ENCODE results near the gene HOMER2.

Gene HOMER2

DNA sequence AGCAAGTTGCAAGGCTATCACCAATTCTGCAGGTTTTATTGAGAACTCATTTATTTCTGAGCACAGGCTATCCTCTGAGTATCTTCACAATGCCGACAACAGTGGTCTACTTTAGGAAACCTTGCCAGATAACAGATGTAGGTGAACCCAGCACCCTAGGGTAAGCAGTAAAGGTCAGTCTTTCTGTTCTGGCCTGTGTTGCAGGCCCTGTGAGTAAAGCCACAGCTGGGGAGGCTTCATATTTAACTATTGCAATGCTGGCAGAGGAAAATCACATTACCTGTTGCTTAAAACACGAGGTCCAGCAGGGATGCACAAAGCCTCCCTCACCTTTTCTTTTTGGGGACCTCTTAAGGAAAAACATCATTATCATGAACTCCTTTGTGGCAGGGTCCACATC is 87.6 kb downstream of the HOMER2 start:
- H3K9me2 ChIP-seq (replicated peaks; ENCODE audit: low read depth, low read length), result no peaks in the 10 kb centered on the region
- H3F3A ChIP-seq (ENCODE audit: low read depth), result no peaks in the 10 kb centered on the region
- H3K9me3 ChIP-seq (ENCODE audit: insufficient read depth, low read depth, low read length), result no peaks in the 10 kb centered on the region

DNA sequence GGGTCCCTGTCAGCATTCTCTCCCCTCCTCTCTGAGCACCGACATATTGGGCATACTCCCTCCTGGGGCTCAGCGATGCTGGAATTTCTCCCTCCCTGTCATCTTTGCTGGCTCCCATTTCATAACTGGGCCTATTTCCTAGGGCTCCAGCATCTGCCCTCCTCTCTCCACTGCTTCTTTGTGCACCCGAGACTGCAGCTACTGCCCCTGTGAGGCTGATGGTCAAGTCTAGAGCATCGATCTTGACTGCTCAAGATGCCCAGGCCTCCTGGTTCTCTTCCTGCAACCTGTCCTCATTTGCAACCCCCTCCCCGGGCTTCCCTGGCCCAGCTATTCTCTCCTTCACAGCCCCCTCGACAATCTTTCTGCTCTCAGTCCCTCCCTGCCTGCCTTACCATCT is 89.6 kb downstream of the HOMER2 start:
- H4K20me1 ChIP-seq (ENCODE audit: insufficient read depth, low read length, poor library complexity, severe bottlenecking), result no peaks in the 10 kb centered on the region
- H3F3A ChIP-seq (ENCODE audit: low read depth), result no peaks in the 10 kb centered on the region
- H3K4me3 ChIP-seq (ENCODE audit: low read length, poor library complexity, severe bottlenecking), result no peak overlapping the region
- H2AFZ ChIP-seq (ENCODE audit: low read length), result no peak overlapping the region
- H3K9me3 ChIP-seq (ENCODE audit: insufficient read depth, low read depth, low read length), result no peaks in the 10 kb centered on the region
- no peak overlapping the region for H3K9ac ChIP-seq (ENCODE audit: low read depth, low read length, poor library complexity, severe bottlenecking)
- H3K4me1 ChIP-seq (ENCODE audit: insufficient read depth, low read length, poor library complexity, severe bottlenecking), result no peaks in the 10 kb centered on the region
- TF ChIP-seq, protein P1, sequence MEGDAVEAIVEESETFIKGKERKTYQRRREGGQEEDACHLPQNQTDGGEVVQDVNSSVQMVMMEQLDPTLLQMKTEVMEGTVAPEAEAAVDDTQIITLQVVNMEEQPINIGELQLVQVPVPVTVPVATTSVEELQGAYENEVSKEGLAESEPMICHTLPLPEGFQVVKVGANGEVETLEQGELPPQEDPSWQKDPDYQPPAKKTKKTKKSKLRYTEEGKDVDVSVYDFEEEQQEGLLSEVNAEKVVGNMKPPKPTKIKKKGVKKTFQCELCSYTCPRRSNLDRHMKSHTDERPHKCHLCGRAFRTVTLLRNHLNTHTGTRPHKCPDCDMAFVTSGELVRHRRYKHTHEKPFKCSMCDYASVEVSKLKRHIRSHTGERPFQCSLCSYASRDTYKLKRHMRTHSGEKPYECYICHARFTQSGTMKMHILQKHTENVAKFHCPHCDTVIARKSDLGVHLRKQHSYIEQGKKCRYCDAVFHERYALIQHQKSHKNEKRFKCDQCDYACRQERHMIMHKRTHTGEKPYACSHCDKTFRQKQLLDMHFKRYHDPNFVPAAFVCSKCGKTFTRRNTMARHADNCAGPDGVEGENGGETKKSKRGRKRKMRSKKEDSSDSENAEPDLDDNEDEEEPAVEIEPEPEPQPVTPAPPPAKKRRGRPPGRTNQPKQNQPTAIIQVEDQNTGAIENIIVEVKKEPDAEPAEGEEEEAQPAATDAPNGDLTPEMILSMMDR (conservative IDR thresholded peaks at IDR 0.05; ENCODE audit: low read length), result no peak
- TF ChIP-seq EZH2phosphoT487 (IDR thresholded peaks at IDR 0.05; ENCODE audit: borderline replicate concordance), result no peak
- H3K36me3 ChIP-seq (ENCODE audit: insufficient read depth, low read length), result no peaks in the 10 kb centered on the region
- H3K9me2 ChIP-seq (replicated peaks; ENCODE audit: low read depth, low read length), result no peaks in the 10 kb centered on the region
- no peak overlapping the region for H3K4me2 ChIP-seq (ENCODE audit: low read depth, low read length, poor library complexity, severe bottlenecking)
- no peaks in the 10 kb centered on the region for H3K27me3 ChIP-seq (ENCODE audit: insufficient read depth, low read length, poor library complexity, severe bottlenecking)
- no peaks in the 10 kb centered on the region for H3K79me2 ChIP-seq (ENCODE audit: insufficient read depth, low read length)

More for the DNA sequence above, 87.6 kb downstream of the HOMER2 start:
- H2AFZ ChIP-seq (ENCODE audit: low read length), result no peak overlapping the region
- H3K36me3 ChIP-seq (ENCODE audit: insufficient read depth, low read length), result no peaks in the 10 kb centered on the region
- H3K9ac ChIP-seq (ENCODE audit: low read depth, low read length, poor library complexity, severe bottlenecking), result no peak overlapping the region
- no peak overlapping the region for H3K4me3 ChIP-seq (ENCODE audit: low read length, poor library complexity, severe bottlenecking)
- H3K4me1 ChIP-seq (ENCODE audit: insufficient read depth, low read length, poor library complexity, severe bottlenecking), result no peaks in the 10 kb centered on the region
- TF ChIP-seq EZH2phosphoT487 (IDR thresholded peaks at IDR 0.05; ENCODE audit: borderline replicate concordance), result no peak
- TF ChIP-seq, protein P1 (conservative IDR thresholded peaks at IDR 0.05; ENCODE audit: low read length), result no peak
- no peaks in the 10 kb centered on the region for H3K79me2 ChIP-seq (ENCODE audit: insufficient read depth, low read length)
- no peak overlapping the region for H3K4me2 ChIP-seq (ENCODE audit: low read depth, low read length, poor library complexity, severe bottlenecking)
- H3K27me3 ChIP-seq (ENCODE audit: insufficient read depth, low read length, poor library complexity, severe bottlenecking), result no peaks in the 10 kb centered on the region
- H4K20me1 ChIP-seq (ENCODE audit: insufficient read depth, low read length, poor library complexity, severe bottlenecking), result no peaks in the 10 kb centered on the region

DNA sequence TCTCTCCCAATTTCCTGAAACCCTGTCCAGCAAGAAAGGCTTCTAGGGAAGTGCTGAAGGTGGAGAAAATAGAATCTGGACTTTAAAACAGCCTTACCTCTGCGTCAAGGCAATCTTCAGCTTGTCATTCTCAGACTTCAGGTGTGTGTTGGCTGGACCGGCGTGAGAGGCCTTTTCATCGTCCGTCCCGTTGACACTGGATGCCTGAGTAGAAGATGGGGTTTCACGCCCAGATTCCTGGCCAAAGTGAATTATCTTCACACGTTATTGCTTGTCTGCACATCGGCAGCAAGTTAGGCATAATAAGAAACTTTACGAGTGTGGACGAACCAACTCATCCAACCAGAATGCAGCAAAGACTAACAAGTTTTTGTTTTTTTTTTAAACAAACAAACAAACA is 93.6 kb downstream of the HOMER2 start:
- no peak for TF ChIP-seq EZH2phosphoT487 (IDR thresholded peaks at IDR 0.05; ENCODE audit: borderline replicate concordance)
- TF ChIP-seq, protein P1 (conservative IDR thresholded peaks at IDR 0.05; ENCODE audit: low read length), result no peak
- Histone ChIP-seq H2AFZ (ENCODE audit: low read length) (no peak overlapping the region), H3K4me1 (ENCODE audit: insufficient read depth, low read length, poor library complexity, severe bottlenecking) (no peaks in the 10 kb centered on the region), H3K9me3 (ENCODE audit: insufficient read depth, low read depth, low read length) (no peaks in the 10 kb centered on the region), H3F3A (ENCODE audit: low read depth) (no peaks in the 10 kb centered on the region), H3K9me2 (replicated peaks; ENCODE audit: low read depth, low read length) (no peaks in the 10 kb centered on the region), H3K79me2 (ENCODE audit: insufficient read depth, low read length) (no peaks in the 10 kb centered on the region), H3K4me3 (ENCODE audit: low read length, poor library complexity, severe bottlenecking) (no peak overlapping the region), H3K4me2 (ENCODE audit: low read depth, low read length, poor library complexity, severe bottlenecking) (no peak overlapping the region), H4K20me1 (ENCODE audit: insufficient read depth, low read length, poor library complexity, severe bottlenecking) (no peaks in the 10 kb centered on the region), H3K36me3 (ENCODE audit: insufficient read depth, low read length) (no peaks in the 10 kb centered on the region), H3K27me3 (ENCODE audit: insufficient read depth, low read length, poor library complexity, severe bottlenecking) (no peaks in the 10 kb centered on the region), H3K9ac (ENCODE audit: low read depth, low read length, poor library complexity, severe bottlenecking) (no peak overlapping the region)

Measured in Loucy (cell line).